Mammary epithelial cell (primary cell): ENCODE data around the gene IRX2.

Experiments used
- EZH2 ChIP-seq: IDR thresholded peaks from 2 replicates; pipeline ENCODE4 v1.6.1; 2012; ENCODE audit warnings: low read length, inconsistent platforms, borderline replicate concordance
- TF ChIP-seq, protein P1 (sequence below), 2 donors: IDR thresholded peaks in 1 of 2; conservative IDR thresholded peaks in 1 of 2; 2 replicates each; pipeline ENCODE4 v1.5.1; 2011 to 2012; ENCODE audit warnings: inconsistent platforms in 2 of 2, low read length in 2 of 2, mild to moderate bottlenecking in 2 of 2, control low read depth in 1 of 2, low read depth in 1 of 2; ENCODE audit not compliant: insufficient read depth in 1 of 2; ENCODE audit errors: extremely low read depth in 1 of 2

GRCh38 chr5:2729189-2729588 lies 22.3 kb downstream of the IRX2 start:
- TF ChIP-seq, protein P1, sequence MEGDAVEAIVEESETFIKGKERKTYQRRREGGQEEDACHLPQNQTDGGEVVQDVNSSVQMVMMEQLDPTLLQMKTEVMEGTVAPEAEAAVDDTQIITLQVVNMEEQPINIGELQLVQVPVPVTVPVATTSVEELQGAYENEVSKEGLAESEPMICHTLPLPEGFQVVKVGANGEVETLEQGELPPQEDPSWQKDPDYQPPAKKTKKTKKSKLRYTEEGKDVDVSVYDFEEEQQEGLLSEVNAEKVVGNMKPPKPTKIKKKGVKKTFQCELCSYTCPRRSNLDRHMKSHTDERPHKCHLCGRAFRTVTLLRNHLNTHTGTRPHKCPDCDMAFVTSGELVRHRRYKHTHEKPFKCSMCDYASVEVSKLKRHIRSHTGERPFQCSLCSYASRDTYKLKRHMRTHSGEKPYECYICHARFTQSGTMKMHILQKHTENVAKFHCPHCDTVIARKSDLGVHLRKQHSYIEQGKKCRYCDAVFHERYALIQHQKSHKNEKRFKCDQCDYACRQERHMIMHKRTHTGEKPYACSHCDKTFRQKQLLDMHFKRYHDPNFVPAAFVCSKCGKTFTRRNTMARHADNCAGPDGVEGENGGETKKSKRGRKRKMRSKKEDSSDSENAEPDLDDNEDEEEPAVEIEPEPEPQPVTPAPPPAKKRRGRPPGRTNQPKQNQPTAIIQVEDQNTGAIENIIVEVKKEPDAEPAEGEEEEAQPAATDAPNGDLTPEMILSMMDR (conservative IDR thresholded peaks at IDR 0.05 in 1 of 2, IDR thresholded peaks at IDR 0.05 in 1 of 2; ENCODE audit: extremely low read depth in 1 of 2, insufficient read depth in 1 of 2, low read depth in 1 of 2, low read length in 2 of 2), result no peak
- no peak for TF ChIP-seq EZH2
